Adrenal gland (tissue), 5 donors: ENCODE results near the gene BRME1.

Experiments used
- POLR2A ChIP-seq, 2 donors: fragments of 450-650 bp; IDR thresholded peaks; one replicate each; pipeline ENCODE4 v1.6.1; 2017; ENCODE audit warnings: antibody characterized with exemption in 2 of 2, mild to moderate bottlenecking in 2 of 2, moderate library complexity in 1 of 2
- TF ChIP-seq, protein P1 (sequence below), 6 experiments: fragments of 450-650 bp in 4 of 6; fragments of 200-600 bp in 2 of 6; sonication (generic) in 1 of 6; IDR thresholded peaks; 1 replicate in 5 of 6; 2 replicates in 1 of 6; pipeline versions ENCODE4 v1.5.1 to v1.8.0; 2016 to 2021; ENCODE audit warnings: antibody characterized with exemption in 6 of 6, mild to moderate bottlenecking in 2 of 6, moderate library complexity in 1 of 6
- donor health status: DM: no; HTN: no; CAD: no.

DNA sequence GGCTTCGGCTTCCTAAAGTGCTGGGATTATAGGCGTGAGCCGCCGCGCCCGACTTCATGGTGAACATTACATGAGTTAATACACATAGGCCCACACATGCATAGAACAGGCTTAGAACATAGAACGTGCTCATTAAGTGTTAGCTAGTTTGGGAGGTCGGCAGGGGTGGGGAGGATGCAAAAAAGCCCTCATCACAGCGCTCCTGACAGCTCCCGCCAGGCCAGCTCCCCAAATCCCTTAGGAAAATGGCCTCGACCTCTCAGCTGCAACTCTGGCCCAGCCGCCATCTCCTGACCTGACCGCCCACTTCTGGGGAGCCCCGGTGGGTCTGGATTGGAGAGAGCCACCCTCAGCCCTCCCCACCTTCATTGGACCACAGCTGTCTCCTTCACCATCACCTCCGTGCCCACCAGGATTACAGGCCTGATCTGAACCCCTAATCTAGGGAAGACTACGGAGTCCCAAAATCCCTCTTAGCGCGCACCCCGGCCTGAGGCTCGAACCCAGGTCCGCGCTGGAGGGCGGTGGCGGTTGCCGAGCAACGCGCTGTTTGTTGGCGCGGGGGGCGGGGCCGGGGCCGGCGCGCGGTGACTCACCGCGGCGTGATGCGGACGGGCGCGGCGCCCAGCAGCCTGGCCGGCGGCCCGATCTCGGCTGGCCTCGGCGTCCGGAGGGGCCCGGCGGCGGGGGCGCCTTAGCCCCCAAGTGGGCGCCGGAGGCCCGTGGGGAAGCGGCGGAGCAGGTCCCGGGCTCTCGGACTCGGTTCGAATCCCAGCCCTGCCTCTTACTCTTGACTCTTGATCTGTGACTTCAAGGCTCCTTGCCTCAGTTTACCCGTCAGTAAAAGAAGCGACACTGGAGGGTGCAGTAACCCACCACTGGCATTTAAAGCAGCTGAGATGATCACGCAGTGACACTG lies 55.7 kb downstream of the BRME1 start:
- TF ChIP-seq, protein P1, sequence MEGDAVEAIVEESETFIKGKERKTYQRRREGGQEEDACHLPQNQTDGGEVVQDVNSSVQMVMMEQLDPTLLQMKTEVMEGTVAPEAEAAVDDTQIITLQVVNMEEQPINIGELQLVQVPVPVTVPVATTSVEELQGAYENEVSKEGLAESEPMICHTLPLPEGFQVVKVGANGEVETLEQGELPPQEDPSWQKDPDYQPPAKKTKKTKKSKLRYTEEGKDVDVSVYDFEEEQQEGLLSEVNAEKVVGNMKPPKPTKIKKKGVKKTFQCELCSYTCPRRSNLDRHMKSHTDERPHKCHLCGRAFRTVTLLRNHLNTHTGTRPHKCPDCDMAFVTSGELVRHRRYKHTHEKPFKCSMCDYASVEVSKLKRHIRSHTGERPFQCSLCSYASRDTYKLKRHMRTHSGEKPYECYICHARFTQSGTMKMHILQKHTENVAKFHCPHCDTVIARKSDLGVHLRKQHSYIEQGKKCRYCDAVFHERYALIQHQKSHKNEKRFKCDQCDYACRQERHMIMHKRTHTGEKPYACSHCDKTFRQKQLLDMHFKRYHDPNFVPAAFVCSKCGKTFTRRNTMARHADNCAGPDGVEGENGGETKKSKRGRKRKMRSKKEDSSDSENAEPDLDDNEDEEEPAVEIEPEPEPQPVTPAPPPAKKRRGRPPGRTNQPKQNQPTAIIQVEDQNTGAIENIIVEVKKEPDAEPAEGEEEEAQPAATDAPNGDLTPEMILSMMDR (IDR thresholded peaks at IDR 0.05), result no peak
- peak in 1 of 2 donors; percentile 24 for TF ChIP-seq POLR2A (IDR thresholded peaks at IDR 0.05)
